ENCODE data around the gene RPS29. TPM values are rescaled to one million over a fixed set of nuclear protein-coding genes. Genes with fewer than 3 reads are reported as not detected.

The RPS29 gene
- polyA plus RNA-seq, 1 of the 3 experiments (the other 2 are of a cell fraction) = 11,220 TPM

DNA sequence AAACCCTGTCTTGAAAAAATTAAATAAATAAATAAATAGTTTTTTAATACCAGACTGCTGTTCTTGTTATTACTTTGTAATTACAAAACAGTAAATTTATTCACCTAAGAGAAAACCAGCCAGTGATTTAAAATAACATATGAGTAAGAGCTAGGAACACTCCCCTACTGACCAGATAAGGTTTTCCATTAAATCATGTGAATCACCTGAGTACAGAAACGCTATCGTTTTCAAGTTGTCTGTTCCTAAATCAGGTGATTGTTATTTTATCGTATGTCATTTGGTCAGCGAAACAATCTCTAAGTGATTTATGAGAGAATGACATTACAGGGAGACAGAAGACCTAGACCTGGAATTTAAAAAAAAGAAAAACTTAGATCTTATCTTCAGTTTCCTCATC lies 47.3 kb downstream of the RPS29 start:
- Histone ChIP-seq H3K4me3 (ENCODE audit: low read depth in 2 of 2, low read length in 1 of 2) (no peak overlapping the region), H3K79me2 (ENCODE audit: insufficient read depth) (no peaks in the 10 kb centered on the region), H3K9me2 (no peaks in the 10 kb centered on the region), H4K20me1 (ENCODE audit: insufficient read depth) (no peaks in the 10 kb centered on the region), H3K36me3 (replicated peaks in 1 of 2; ENCODE audit: control insufficient read depth in 1 of 2, insufficient read depth in 2 of 2, low read length in 1 of 2) (no peaks in the 10 kb centered on the region), H3F3A (replicated peaks; ENCODE audit: insufficient read depth) (no peaks in the 10 kb centered on the region), H2AFZ (ENCODE audit: low read depth) (no peak overlapping the region), H3K27me3 (ENCODE audit: insufficient read depth) (no peaks in the 10 kb centered on the region; the same call in 1 of the 2 replicates), H3K9ac (no peak overlapping the region), H3K4me1 (ENCODE audit: control insufficient read depth in 1 of 2, insufficient read depth in 2 of 2, low read depth in 1 of 2, low read length in 1 of 2) (no peaks in the 10 kb centered on the region), H3K4me2 (no peak overlapping the region), H3K27ac (ENCODE audit: low read depth in 2 of 2, low read length in 1 of 2) (no peak overlapping the region), H3K9me3 (no peaks in the 10 kb centered on the region)
- no peak for DNase-seq
- 46% methylated on average over 4 of the region's 4 CpGs for WGBS (ENCODE audit: low lambda C conversion rate)
- TF ChIP-seq CHD2 (IDR thresholded peaks at IDR 0.05; ENCODE audit: low read length, partially characterized antibody) = no peak
- TF ChIP-seq FOSL2 (IDR thresholded peaks at IDR 0.05; ENCODE audit: borderline replicate concordance, low read depth) = no peak
- TF ChIP-seq TCF12 (IDR thresholded peaks at IDR 0.05) = no peak
- TF ChIP-seq NFIC (IDR thresholded peaks at IDR 0.05; ENCODE audit: borderline replicate concordance) = no peak
- TF ChIP-seq REST (IDR thresholded peaks at IDR 0.05; ENCODE audit: low read depth, low read length) = no peak
- TF ChIP-seq EP300 (IDR thresholded peaks at IDR 0.05; ENCODE audit: borderline replicate concordance in 1 of 2, low read depth in 1 of 2, low read length in 1 of 2) = no peak
- no peak for TF ChIP-seq IRF3 (IDR thresholded peaks at IDR 0.05; ENCODE audit: low read depth, low read length)
- no peak for TF ChIP-seq RCOR1 (IDR thresholded peaks at IDR 0.05; ENCODE audit: low read length)
- TF ChIP-seq FOXM1 (IDR thresholded peaks at IDR 0.05; ENCODE audit: low read depth) = no peak
- TF ChIP-seq JUND (IDR thresholded peaks at IDR 0.05) = no peak
- no peak for TF ChIP-seq ZBTB33 (IDR thresholded peaks at IDR 0.05; ENCODE audit: borderline replicate concordance, low read depth)
- no peak for TF ChIP-seq MXI1 (IDR thresholded peaks at IDR 0.05; ENCODE audit: low read depth, low read length)
- TF ChIP-seq, protein P1, sequence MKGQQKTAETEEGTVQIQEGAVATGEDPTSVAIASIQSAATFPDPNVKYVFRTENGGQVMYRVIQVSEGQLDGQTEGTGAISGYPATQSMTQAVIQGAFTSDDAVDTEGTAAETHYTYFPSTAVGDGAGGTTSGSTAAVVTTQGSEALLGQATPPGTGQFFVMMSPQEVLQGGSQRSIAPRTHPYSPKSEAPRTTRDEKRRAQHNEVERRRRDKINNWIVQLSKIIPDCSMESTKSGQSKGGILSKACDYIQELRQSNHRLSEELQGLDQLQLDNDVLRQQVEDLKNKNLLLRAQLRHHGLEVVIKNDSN (IDR thresholded peaks at IDR 0.05; ENCODE audit: borderline replicate concordance, low read depth) = no peak
- TF ChIP-seq SIN3A (IDR thresholded peaks at IDR 0.05; ENCODE audit: borderline replicate concordance, low read depth, low read length) = no peak
- TF ChIP-seq EZH2phosphoT487 (IDR thresholded peaks at IDR 0.05; ENCODE audit: borderline replicate concordance, low read depth) = no peak
- TF ChIP-seq SMC3 (IDR thresholded peaks at IDR 0.05; ENCODE audit: low read depth, low read length) = no peak
- no peak for TF ChIP-seq YY1 (IDR thresholded peaks at IDR 0.05; ENCODE audit: low read depth)
- no peak for TF ChIP-seq NRF1 (IDR thresholded peaks at IDR 0.05; ENCODE audit: low read depth, low read length)
- no peak for TF ChIP-seq PBX3 (IDR thresholded peaks at IDR 0.05)
- TF ChIP-seq RAD21 (IDR thresholded peaks at IDR 0.05; ENCODE audit: low read length) = no peak
- POLR2A ChIA-PET = no interaction called here
- CTCF ChIA-PET = interaction anchor here (1.3 to 2.9 kb wide), 3 partner anchors 11 to 78 kb away, joined by 3 to 11 read pairs (median 4); no protein-coding TSS in a partner anchor
